Calu3 (cell line): ENCODE results near the gene APH1B. TPM values are rescaled to one million over a fixed set of nuclear protein-coding genes. Genes with fewer than 3 reads are reported as not detected.

Source experiments
- BruUV-seq: library from RNA; stranded (reverse); fragments of 400-500 nt; replicated peaks from 2 replicates; lab custom pipeline; 2021; lab: Mats Ljungman, UMichigan
- CTCF ChIA-PET: fragments of 300-600 bp; sonication (Branson Sonifier 250); formaldehyde crosslinking; loops from one replicate; lab custom pipeline; 2022; ENCODE audit warnings: antibody characterized with exemption; lab: Charles Lee
- DNase-seq: peaks from one replicate; pipeline ENCODE4 v3.0.0; 2022
- H3K27ac Mint-ChIP-seq: one replicate; pipeline ENCODE4 v1.8.0; 2022; ENCODE audit warnings: mixed read lengths; ENCODE audit not compliant: unreplicated experiment
- H3K27me3 Mint-ChIP-seq: one replicate; pipeline ENCODE4 v1.8.0; 2022; ENCODE audit warnings: mixed read lengths; ENCODE audit not compliant: unreplicated experiment
- H3K36me3 Mint-ChIP-seq: one replicate; pipeline ENCODE4 v1.8.0; 2022; ENCODE audit warnings: mild to moderate bottlenecking, moderate library complexity, mixed read lengths; ENCODE audit not compliant: insufficient read depth, unreplicated experiment
- H3K4me1 Mint-ChIP-seq: one replicate; pipeline ENCODE4 v1.8.0; 2022; ENCODE audit warnings: mild to moderate bottlenecking, low read depth, mixed read lengths; ENCODE audit not compliant: unreplicated experiment
- H3K4me3 Mint-ChIP-seq: one replicate; pipeline ENCODE4 v1.8.0; 2022; ENCODE audit warnings: mild to moderate bottlenecking, low read depth, moderate library complexity, mixed read lengths; ENCODE audit not compliant: unreplicated experiment
- H3K9me3 Mint-ChIP-seq: one replicate; pipeline ENCODE4 v1.8.0; 2022; ENCODE audit warnings: low read depth, mixed read lengths; ENCODE audit not compliant: unreplicated experiment
- intact Hi-C: fragments of 100-400 bp; cut with micrococcal nuclease; formaldehyde crosslinking; loops from one replicate; pipeline ENCODE4 v1.10.0; 2022; ENCODE audit not compliant: unreplicated experiment
- total RNA-seq: library from RNA; stranded (reverse); gene quantifications from 2 replicates; pipeline ENCODE4 v1.2.3, GENCODE V29; 2022
- TF ChIP-seq, protein P1 (sequence below): fragments of 200-600 bp; IDR thresholded peaks from one replicate; pipeline ENCODE4 v1.8.0; 2022; ENCODE audit warnings: antibody characterized with exemption; ENCODE audit not compliant: unreplicated experiment

APH1B gene
- total RNA-seq, 1 experiment from 2014 or later, result 11.4 TPM

DNA sequence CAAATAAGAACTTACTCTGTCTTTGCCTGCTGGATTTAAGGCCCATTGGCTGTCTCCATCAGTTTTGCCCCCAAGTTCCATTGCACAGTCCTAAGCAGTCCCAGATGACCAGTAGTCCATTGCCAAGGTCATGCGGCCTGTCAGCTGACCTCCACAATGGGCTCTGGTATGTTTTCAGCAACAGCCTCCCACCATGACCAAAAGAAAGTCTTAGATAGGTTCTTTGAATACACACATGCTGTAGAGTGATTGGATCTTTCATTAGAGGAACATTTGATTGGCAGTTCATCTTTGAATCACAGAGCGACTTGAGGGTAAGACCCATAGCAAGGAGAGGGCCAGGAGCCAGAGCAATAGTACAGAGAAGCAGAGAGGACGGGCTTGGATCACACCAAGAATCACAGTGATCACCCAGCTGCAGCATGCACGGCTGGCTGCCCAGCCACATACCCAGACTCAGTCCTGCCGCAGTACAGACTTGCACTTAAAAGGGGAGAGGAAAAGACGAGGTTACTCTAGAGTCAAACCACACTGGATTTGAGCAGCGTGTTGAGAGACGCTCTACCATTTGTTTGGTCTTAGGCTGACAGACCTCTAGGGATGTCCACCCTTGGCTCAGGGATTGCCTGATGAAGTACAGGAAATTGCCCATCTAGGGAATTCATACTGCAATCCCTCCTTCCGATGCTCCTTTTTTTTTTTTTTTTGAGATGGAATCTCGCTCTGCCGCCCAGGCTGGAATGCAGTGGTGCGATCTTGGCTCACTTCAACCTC, 50.4 kb downstream of the APH1B start:
- DNase-seq, result no peak
- no TSS peak for BruUV-seq
- no peaks in the 10 kb centered on the region for H3K27me3 Mint-ChIP-seq
- no peaks in the 10 kb centered on the region for H3K36me3 Mint-ChIP-seq
- H3K4me3 Mint-ChIP-seq, result no peak overlapping the region
- CTCF ChIA-PET, result no interaction called here
- H3K27ac Mint-ChIP-seq, result no peak overlapping the region
- intact Hi-C loops, result no loop called here
- TF ChIP-seq, protein P1, sequence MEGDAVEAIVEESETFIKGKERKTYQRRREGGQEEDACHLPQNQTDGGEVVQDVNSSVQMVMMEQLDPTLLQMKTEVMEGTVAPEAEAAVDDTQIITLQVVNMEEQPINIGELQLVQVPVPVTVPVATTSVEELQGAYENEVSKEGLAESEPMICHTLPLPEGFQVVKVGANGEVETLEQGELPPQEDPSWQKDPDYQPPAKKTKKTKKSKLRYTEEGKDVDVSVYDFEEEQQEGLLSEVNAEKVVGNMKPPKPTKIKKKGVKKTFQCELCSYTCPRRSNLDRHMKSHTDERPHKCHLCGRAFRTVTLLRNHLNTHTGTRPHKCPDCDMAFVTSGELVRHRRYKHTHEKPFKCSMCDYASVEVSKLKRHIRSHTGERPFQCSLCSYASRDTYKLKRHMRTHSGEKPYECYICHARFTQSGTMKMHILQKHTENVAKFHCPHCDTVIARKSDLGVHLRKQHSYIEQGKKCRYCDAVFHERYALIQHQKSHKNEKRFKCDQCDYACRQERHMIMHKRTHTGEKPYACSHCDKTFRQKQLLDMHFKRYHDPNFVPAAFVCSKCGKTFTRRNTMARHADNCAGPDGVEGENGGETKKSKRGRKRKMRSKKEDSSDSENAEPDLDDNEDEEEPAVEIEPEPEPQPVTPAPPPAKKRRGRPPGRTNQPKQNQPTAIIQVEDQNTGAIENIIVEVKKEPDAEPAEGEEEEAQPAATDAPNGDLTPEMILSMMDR, result no peak
- H3K9me3 Mint-ChIP-seq, result no peaks in the 10 kb centered on the region
- peaks cover 14% of the 10 kb centered on the region for H3K4me1 Mint-ChIP-seq

DNA sequence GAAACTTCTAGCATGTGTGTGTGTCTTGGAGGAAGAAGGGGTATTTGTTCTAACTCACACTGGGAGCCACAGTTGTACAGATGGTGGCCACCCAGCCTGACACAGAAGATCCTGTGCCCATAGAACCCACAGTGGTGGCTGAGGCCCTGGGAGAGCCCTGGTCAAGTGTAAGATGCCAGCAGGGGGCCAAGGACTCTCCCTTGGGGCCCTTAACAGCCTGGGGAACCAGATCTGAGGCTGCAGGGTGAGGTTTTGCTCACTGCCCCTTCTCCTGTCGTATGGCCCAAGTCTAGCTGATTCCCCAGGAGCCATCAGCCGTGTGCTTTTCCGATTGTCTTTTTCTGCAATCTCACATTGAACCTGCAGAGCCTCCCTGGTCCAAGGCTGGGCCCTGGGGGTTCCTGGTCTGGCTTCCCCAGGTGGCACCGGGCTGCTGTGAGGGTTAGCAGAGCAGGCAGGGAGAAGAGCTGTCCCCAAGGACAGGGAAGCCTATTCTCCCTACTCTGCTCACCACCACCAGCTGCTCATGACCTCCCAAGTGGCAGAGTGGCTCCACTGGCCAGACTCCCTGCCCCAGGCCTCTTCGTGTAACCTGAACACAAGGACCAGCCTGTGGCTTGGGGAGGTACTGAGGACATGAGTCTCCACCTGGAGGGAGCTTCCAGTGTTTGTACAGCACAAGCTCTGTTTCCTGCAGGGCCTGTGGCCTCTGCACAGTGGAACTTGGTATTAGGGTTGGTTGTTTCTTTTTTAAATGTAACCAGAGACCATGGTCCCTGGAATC, 52.4 kb downstream of the APH1B start:
- TF ChIP-seq, protein P1, result no peak
- no TSS peak for BruUV-seq
- H3K4me3 Mint-ChIP-seq, result no peak overlapping the region
- H3K4me1 Mint-ChIP-seq, result peaks cover 28% of the 10 kb centered on the region
- no peaks in the 10 kb centered on the region for H3K9me3 Mint-ChIP-seq
- H3K27me3 Mint-ChIP-seq, result no peaks in the 10 kb centered on the region
- H3K36me3 Mint-ChIP-seq, result no peaks in the 10 kb centered on the region
- no peak for DNase-seq
- CTCF ChIA-PET, result no interaction called here
- intact Hi-C loops, result no loop called here
- no peak overlapping the region for H3K27ac Mint-ChIP-seq

- Mint-ChIP-seq H3K36me3 (no peaks in the 10 kb centered on the region), H3K9me3 (no peaks in the 10 kb centered on the region), H3K27ac (no peak overlapping the region), H3K4me3 (no peak overlapping the region), H3K27me3 (no peaks in the 10 kb centered on the region), H3K4me1 (peaks cover 28% of the 10 kb centered on the region)
- no TSS peak for BruUV-seq
- no peak for DNase-seq
- intact Hi-C loops, result no loop called here
- CTCF ChIA-PET, result interaction anchor here (1.0 kb wide), 1 partner anchor 12 kb away, joined by 5 read pairs; no protein-coding TSS in a partner anchor
- TF ChIP-seq, protein P1, result no peak
These were observed 53.5 kb downstream of the APH1B start for GRCh38 chr15:63330926-63331325.

- peaks cover 28% of the 10 kb centered on the region for H3K4me1 Mint-ChIP-seq
- no TSS peak for BruUV-seq
- CTCF ChIA-PET, result interaction anchor here (0.7 to 1.7 kb wide), 4 partner anchors 12 to 53 kb away, joined by 3 to 5 read pairs (median 4); no protein-coding TSS in a partner anchor
These were observed 54.1 kb downstream of the APH1B start for GRCh38 chr15:63331456-63331855.

More at GRCh38 chr15:63331456-63331855, 54.1 kb downstream of the APH1B start:
- TF ChIP-seq, protein P1, result no peak
- H3K9me3 Mint-ChIP-seq, result no peaks in the 10 kb centered on the region
- H3K4me3 Mint-ChIP-seq, result no peak overlapping the region
- no peaks in the 10 kb centered on the region for H3K27me3 Mint-ChIP-seq
- DNase-seq, result no peak
- H3K27ac Mint-ChIP-seq, result no peak overlapping the region
- intact Hi-C loops, result no loop called here
- H3K36me3 Mint-ChIP-seq, result no peaks in the 10 kb centered on the region
